ENCODE measurements around the gene PDLIM3. TPM values are rescaled to one million over a fixed set of nuclear protein-coding genes. Genes with fewer than 3 reads are reported as not detected.

The PDLIM3 gene
- polyA plus RNA-seq, 1 experiment, result 0.05 TPM

- POLR2A ChIA-PET, result no interaction called here
- Histone ChIP-seq H3K27me3 (ENCODE audit: control insufficient read depth, insufficient read depth, low read length) (peaks cover 11% of the 10 kb centered on the region), H3K4me3 (ENCODE audit: low read depth, low read length) (no peak overlapping the region), H3K36me3 (ENCODE audit: control insufficient read depth, insufficient read depth, low read length) (no peaks in the 10 kb centered on the region)
- CTCF ChIA-PET, result no interaction called here
- no peak for TF ChIP-seq CTCF (IDR thresholded peaks at IDR 0.05; ENCODE audit: insufficient read depth, low read depth, low read length)
- no peak for DNase-seq (ENCODE audit: low read depth)
Observed at GRCh38 chr4:185464183-185464582, 71.1 kb downstream of the PDLIM3 start.

GRCh38 chr4:185463541-185463940 lies 71.8 kb downstream of the PDLIM3 start:
- CTCF ChIA-PET, result no interaction called here

GRCh38 chr4:185461565-185461964 lies 73.7 kb downstream of the PDLIM3 start:
- H3K36me3 ChIP-seq (ENCODE audit: control insufficient read depth, insufficient read depth, low read length), result no peaks in the 10 kb centered on the region
- ChIA-PET POLR2A (no interaction called here), CTCF (no interaction called here)
- H3K27me3 ChIP-seq (ENCODE audit: control insufficient read depth, insufficient read depth, low read length), result peaks cover 7% of the 10 kb centered on the region
- no peak overlapping the region for H3K4me3 ChIP-seq (ENCODE audit: low read depth, low read length)
- TF ChIP-seq CTCF (IDR thresholded peaks at IDR 0.05; ENCODE audit: insufficient read depth, low read depth, low read length), result no peak
- no peak for DNase-seq (ENCODE audit: low read depth)

More at GRCh38 chr4:185463541-185463940, 71.8 kb downstream of the PDLIM3 start:
- no peak for TF ChIP-seq CTCF (IDR thresholded peaks at IDR 0.05; ENCODE audit: insufficient read depth, low read depth, low read length)
- Histone ChIP-seq H3K4me3 (ENCODE audit: low read depth, low read length) (no peak overlapping the region), H3K27me3 (ENCODE audit: control insufficient read depth, insufficient read depth, low read length) (peaks cover 7% of the 10 kb centered on the region), H3K36me3 (ENCODE audit: control insufficient read depth, insufficient read depth, low read length) (no peaks in the 10 kb centered on the region)
- POLR2A ChIA-PET, result no interaction called here
- no peak for DNase-seq (ENCODE audit: low read depth)

GRCh38 chr4:185457136-185457535 lies 78.2 kb downstream of the PDLIM3 start:
- DNase-seq (ENCODE audit: low read depth), result no peak
- Histone ChIP-seq H3K4me3 (ENCODE audit: low read depth, low read length) (no peak overlapping the region), H3K27me3 (ENCODE audit: control insufficient read depth, insufficient read depth, low read length) (peaks cover 4% of the 10 kb centered on the region; the same call in 1 of the 2 replicates), H3K36me3 (ENCODE audit: control insufficient read depth, insufficient read depth, low read length) (no peaks in the 10 kb centered on the region)
- CTCF ChIA-PET, result interaction anchor here (0.6 to 1.4 kb wide), 3 partner anchors 9 to 141 kb away, joined by 3 read pairs; no protein-coding TSS in a partner anchor
- TF ChIP-seq CTCF (IDR thresholded peaks at IDR 0.05; ENCODE audit: insufficient read depth, low read depth, low read length), result no peak
- POLR2A ChIA-PET, result no interaction called here

GRCh38 chr4:185456131-185456530 lies 79.2 kb downstream of the PDLIM3 start:
- ChIA-PET POLR2A (no interaction called here), CTCF (no interaction called here)
- no peaks in the 10 kb centered on the region for H3K36me3 ChIP-seq (ENCODE audit: control insufficient read depth, insufficient read depth, low read length)
- no peak for TF ChIP-seq CTCF (IDR thresholded peaks at IDR 0.05; ENCODE audit: insufficient read depth, low read depth, low read length)
- no peak overlapping the region for H3K4me3 ChIP-seq (ENCODE audit: low read depth, low read length)
- H3K27me3 ChIP-seq (ENCODE audit: control insufficient read depth, insufficient read depth, low read length), result peaks cover 4% of the 10 kb centered on the region; the same call in 1 of the 2 replicates
- no peak for DNase-seq (ENCODE audit: low read depth)

Other genes with a start within 250 kb of the PDLIM3 start
- 0.13 and 0.15 TPM in 2 replicates for gene LRP2BP, start 139.6 kb downstream of the PDLIM3 start, polyA plus RNA-seq (2011; rRNA removed)
- gene ANKRD37, start 138.7 kb downstream of the PDLIM3 start, polyA plus RNA-seq (2011; rRNA removed), result 13.2 and 13.7 TPM in 2 replicates
- gene UFSP2, start 109.5 kb downstream of the PDLIM3 start, polyA plus RNA-seq (2011; rRNA removed), result 18.8 and 39.2 TPM in 2 replicates
- not detected in 2 replicates for gene CCDC110, start 63.8 kb downstream of the PDLIM3 start, polyA plus RNA-seq (2011; rRNA removed)